Epidermal melanocyte (primary cell): ENCODE data around the gene CAMTA1.
"Not testable (repeated sequence)": the region's sequence is repeated elsewhere in the genome, so short reads cannot be mapped to it uniquely, and the experiment has no call there.

Experiments used
- DNase-seq: peaks from one replicate; pipeline ENCODE4 v3.0.0; 2011; ENCODE audit warnings: low spot score; ENCODE audit not compliant: insufficient read length

CAMTA1 gene

DNA sequence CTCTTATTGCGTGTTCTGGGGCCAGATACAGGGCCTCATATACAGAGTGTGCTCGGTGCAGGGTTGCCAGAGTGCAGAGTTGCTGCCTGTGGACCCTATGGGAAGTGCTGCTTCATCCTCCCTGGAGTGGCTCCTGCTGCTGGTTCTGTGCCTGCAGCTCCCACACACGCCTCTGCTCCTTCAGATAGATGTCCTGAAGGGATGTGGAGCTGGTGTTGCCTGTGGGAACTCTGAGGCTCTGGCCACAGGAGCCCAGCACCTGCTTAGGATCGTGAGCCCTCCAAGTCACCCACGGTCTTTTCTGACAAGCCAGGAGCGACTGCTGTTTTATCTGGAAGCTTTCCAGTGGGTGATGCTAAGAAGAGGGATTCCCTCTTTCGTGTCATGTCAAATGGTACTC, 120.5 kb downstream of the CAMTA1 start:
- DNase-seq: no peak

DNA sequence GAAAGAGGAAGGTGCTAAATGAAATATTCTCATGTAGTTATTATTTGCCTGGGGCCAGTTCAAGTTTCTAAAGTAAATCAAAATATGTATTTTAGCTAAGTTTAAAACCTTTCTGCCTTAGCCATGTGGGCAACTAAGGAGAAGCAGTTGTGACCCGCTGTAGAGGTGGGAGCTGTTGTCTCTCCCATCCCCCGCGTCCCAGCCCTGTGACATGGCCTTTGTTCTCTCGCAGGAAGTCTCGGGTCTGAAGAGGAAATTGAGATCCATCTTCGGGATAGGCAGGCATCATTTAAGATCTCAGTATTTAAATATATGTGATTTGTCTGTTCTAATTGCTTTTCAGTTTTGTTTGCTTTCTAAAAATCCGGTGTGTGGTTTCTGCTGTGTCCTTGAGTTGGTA, 121.5 kb downstream of the CAMTA1 start:
- no peak for DNase-seq

DNA sequence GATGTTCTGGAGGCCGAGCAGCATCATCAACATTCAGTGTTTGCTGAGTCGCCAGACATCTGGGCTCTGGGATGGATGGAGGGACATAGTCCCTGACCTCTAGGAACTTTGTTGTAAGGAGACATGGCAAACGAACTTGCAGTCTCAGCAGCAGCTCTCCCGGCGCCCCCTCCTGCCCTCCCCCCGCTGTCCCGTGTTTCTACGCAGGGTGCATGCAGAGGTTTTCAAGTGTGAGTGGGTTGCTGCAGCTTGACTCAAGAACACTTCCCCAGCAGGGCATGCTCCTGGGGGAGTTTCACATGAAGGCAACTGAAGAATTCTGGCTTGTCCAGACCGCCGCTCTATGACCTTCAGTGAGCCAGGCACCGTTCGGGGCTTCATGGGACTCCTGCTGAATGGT, 121.9 kb downstream of the CAMTA1 start:
- no peak for DNase-seq

DNA sequence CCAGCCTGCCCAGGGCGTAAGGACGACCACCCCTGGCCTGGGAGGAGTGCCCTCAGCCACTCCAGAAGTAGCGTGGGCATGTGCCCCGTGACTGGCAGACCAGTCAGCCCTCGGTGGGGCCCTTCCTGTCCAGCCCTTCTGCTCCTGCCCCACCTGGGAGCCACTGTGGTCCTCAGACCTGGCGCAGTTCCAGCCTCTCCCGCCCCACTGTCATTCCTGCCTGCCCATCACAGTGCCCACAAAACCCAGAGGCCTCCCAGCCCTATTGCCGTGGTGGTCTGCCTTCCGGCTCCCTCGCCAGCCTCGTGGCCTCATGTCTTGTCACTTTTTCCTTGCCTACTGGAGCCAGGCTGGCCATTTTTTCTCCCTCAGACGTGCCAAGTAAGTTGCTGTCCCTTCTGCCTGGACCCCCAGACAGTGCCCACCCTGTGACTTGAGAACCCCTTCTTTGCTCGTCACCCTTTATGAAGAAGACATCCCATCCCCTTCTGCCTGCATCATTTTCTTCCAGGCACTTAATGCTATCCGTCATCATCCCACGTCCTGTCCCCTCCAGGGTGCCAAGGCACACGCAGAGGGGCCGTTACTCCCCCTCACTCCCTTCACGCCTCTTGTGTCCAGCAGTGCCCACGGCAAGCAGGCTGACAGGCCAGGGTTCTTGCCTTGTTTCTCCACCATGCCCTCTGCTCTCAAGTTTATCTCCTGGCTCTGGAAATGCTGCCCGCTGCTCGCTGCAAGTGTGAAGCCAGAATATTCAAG, 122.6 kb downstream of the CAMTA1 start:
- DNase-seq: no peak

DNA sequence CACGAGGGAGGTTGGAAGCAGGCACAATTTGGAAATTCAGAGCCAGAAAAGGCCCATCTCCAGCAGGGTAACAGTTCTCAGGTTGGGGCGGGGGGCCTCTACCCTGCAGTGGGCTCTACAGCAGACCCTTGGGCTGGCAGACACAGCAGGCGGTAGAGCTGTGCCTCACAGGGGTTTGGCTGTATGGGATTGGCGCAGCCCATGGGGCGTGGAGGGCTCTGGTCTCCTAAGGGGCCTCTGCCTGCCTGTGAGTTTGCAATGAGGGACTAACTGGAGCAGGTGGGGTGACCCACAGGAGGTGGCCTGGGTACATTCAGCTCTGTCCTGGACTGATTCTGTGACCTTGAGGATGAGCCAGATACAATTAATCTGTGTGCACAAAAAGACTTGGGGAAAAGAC, 124.1 kb downstream of the CAMTA1 start:
- DNase-seq: no peak

DNA sequence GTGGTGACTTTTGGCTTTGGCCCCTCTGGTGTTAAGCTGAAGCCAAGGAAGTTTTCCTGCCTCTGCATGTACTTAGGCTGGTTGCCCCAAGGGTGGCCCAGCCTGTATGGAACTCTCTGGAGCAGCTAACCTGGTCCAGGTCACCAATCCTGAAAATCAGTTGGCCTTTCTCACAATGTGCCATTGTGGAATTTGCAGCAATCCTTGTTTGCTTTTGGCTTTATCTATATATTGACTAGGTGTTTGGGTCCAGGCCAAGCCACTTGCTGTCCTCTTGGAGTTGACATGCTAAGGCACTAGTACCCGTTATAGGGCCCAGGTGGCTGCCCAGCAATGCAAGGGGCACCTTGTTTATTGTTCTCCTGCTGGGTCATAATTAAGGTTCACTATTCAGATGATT, 124.6 kb downstream of the CAMTA1 start:
- no peak for DNase-seq

DNA sequence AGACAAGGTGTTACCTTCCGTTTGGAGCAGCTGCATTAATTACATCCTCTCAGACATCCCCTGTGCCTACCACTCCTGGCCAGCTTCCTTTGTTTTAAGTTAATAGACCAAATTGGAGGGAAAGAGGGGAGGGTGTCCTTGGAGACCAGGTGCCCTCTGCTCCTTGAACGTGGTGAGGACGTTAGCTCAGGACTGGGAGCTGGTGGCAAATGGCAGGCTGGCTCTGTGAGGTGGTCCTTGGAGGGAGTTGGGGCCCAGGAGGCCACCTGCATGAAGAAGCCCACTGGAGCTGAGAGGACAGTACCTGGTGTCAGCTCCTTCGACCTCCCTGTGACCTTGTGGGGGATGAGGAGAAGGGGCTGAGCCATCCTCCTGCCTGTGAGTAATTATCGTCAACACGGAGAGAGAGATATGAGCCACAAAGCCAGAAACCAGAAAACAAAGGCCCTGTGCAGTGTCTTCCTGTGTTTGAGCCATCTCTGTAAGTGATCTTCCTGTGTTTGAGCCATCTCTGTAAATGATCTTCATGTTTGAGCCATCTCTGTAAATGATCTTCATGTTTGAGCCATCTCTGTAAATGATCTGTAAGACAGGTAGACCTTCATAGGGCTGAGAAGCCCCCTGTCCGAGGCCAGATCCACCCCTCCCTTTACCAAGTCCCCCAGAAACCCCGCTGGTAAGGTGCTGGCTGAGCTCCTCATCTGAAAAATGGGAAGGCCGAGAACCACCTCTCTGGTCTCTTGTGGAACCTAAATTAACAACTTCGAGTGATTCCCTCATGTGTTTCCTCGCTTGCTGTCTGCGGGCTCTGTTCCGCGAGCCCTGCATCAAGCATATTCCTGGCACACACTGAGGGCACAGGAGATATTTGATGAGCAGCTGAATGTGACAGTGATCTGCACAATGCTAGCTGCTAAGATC, 126.0 kb downstream of the CAMTA1 start:
- DNase-seq: no peak

DNA sequence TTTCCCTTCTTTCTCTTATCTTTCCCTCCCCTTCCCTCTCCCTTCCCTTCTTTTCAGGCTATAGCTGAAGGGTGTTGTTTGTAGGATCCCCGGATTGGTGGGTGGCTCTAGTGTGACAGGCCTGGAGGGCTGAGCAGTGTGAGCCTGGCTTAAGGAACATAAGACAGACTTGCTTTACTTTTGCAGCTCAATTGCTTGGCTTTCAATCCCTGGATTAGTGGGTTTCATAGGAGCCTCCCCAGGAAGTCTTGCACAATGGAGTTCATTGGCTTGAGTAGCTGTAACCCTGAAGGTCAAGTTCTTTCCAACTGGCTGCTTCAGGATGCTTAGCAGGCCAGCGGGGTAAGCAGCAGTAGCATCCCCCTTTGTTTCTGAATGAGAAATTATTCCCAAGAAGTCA, 126.7 kb downstream of the CAMTA1 start:
- no peak for DNase-seq

DNA sequence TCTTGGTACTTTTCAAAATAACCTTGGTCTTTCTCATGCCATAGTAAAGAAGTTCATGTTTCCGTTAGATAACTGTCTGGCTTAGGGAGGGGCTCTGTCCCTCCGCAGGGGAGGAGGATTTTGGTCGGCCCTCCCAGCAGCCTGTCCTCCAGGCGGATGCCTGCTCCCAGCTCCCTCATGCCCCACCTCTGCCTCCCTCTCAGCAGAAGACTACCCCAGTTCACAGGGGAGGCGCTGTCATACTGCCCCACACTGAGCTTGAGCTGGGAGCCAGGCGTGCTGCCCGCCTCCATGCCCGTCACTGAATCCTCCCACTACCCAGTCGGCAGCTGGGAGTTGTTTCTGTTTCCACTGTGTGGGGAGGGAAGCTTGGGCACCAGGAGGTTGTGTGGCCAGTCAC, 127.3 kb downstream of the CAMTA1 start:
- DNase-seq: no peak

DNA sequence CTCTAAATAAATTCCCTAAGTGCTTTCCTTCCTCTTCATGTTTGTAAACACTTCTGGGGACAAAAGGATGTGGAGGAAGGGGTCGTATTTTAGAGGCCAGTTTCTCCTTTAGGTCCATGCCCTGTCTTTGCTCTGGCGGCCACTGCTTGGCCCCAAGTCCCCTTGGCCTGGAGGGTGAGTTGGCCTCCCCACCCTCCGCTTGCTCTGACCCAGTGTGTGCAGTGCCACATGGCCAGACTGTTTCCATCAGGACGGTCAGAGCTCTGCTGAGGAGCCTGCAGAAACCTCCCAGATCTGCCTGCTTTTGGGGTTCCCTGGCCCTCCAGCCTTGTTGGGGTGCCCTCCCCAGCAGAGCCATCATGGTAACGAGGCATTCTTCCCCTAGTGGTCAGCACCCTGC, 127.8 kb downstream of the CAMTA1 start:
- DNase-seq: no peak

DNA sequence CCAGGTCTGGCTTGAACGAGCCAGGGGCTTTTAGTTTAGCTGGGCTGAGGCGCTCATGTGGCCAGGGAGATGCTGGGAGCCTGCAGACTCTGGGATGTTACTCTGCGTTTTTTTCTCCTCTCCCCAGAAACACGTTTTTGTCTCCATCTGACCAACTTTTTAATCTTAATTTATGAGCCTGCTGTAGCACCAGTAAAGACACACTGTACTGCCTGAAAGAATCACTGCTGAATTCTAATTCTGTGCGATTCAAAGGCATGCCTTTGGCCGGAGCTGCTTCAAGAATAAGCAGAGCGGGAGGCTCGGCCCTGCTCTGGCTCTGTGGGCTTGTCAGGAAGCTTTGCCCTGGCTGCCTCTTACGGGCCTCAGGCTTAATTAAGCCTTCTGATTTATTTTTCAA, 129.5 kb downstream of the CAMTA1 start:
- DNase-seq: no peak

DNA sequence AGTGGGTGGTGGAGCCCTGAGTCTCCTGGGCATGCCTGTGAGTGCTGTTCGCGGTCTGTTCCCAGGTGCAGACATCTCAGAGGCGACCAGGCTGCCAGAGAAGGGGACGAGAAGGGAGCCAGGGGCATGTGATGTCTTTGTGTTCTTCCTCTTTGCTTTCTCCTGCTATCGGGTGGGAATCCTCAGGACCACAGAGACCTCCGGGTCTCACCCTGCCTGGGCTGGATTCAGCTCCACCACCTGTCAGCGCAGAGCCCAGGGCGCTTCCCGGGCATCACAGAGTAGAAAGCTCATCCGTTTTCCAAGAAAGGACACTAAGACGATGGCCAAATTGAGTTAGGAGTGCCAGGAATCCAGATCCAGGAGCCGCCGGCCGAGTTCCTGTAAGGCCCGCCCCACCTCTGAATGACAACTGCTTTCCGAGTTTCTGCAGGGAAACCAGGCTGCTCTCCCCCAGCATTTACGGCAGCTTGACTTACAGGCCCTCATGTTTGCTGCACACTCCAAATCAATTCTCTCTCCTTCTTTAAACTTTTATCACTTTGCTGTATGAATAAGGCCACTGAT, 130.8 kb downstream of the CAMTA1 start:
- no peak for DNase-seq

DNA sequence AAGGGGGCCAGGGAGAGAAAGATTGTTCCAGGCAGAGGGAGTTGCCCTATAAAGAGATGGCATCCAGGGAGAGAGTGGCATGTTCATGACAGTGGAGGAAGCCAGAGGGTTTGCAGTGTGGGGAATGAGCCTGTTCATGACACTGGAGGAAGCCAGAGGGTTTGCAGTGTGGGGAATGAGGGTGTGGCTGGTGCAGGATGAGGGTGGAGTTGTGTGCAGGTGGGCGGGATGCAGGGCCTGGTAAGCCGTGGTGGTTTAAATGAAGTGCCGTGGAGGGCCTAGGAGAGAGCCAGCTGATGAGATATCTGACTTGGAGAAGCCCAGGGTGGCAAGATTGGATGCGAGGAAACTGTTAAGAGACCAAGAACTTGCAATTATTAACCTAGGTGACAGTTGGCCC, 131.8 kb downstream of the CAMTA1 start:
- no peak for DNase-seq

DNA sequence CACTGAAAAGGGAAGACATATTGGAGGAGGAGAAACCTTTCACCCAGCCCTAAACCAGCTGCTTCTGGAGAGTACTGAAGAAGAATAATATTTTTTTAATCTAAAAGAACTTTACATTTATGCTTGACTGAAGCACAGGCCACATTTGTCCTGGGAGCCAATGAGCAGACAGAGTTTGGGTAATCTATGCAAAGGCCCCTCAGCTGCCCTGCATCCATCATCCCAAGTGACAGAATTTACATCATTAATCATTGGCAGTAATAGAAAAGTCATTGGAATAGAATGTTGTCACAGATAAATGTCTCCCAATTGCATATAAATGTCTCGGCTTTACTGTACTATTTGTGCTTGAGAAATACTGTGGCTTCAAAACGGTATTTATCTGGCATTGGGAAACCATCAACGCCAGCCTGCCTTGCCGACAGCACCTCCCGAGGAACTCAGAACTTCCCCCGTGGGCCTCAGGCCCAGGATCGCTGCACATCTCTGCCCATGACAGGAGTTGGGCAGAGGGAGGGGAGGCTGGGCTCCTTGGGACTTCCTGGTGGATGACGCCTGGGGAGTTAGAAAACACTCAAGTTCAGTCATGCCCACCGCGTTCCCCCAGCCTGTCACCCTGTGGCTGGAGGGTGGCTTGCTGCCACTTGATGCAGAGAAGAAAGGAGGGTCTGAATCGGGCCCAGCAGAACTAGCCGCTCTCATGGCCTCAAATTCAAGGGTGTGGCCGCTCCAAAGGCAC, 133.1 kb downstream of the CAMTA1 start:
- DNase-seq: no peak

DNA sequence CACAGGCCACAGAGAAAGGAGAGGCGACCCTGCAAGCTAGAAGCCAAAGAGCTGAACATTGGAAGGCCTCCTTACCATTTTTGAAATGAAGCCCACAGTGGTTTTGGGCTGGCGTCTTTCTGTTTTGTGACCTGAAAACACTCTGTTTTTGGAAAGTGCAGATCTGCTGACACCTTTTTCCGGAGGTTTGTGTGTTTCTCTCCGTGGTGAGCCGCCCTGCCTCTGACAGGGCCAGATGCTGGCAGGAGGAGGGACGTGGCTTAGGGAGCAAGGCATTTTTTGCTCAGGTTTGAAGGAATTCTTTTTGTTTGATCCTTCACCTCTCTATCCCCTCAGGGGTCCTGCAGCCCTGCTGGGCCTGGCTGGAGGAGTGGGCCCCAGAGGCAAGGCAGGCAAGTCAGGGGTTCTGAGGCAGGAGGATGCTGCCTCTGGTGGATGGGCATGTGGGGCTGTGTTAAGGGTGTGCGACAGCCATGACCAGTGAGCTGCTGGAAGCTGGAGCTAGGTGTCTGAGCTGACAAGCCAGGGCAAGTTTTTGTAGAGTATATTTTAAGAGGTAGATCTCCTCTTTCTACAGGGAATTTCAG, 133.8 kb downstream of the CAMTA1 start:
- DNase-seq: no peak

DNA sequence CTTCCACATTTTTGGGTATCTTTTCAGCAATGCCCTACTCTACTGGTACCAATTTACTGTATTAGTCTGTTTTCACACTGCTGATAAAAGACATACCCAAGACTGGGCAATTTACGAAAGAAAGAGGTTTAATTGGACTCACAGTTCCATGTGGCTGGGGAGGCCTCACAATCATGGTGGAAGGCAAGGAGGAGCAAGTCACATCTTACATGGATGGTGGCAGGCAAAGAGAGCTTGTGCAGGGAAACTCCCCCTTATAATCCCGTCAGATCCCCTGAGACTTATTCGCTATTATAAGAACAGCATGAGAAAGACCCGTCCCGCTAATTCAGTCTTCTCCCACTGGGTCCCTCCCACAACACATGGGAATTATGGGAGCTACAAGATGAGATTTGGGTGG, 136.3 kb downstream of the CAMTA1 start:
- not testable (repeated sequence) for DNase-seq

DNA sequence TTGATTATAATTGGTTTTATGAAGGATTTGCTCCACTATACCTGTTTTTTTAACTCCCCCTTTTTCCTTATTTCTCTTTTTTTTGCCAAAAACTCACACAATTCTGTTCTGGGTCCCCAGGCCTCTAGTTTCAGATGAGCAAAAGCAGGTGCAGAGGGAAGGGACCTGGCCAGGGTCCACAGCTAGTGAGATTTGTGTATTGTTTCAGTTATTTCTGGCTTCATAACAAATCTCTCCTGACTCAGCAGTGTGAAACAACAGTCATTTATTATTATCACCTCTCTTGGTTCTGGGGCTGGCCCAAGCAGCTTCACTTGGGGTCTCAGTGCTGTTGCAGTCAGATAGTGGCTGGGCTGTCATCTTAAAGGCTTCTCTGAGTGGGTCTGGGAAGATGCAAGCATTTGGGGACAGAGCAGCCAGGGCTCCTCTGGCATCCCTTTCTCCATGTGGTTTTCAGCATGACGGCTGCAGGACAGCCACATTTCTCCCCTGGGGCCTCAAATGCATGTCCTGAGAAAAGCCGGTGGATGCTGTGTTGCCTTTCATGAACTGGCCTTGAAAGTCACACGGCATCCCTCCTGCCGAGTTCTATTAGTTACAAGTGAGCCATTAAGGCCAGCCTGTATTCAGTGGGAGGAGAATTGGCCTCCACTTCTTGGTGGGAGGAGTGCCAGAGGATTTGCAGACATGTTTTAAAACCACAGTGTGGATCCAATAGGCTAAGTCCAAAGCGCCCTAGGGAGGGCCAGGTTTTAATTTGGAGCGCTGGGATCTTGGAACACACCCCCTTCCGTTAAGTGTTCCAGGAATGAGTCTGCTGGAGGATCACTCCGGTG, 137.1 kb downstream of the CAMTA1 start:
- peak; percentile 56 for DNase-seq

DNA sequence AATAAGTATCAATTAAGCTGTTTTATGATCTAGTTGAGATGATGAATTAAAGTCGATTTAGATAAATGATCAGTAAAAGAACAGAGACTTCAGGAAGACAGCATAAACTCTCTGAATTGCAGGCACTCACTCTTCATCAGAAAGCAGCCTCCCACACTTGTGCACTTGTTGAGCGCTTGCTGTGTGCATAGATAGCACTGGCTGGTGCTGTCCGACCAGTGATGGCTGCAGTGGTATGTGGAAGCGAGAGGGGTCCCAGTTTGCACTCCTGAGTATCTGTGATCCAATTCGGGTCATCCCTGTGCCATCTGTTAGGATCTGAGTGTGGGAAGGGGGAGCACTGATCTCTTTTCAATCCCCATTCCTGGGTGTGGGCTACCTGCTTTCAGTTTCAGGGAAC, 137.8 kb downstream of the CAMTA1 start:
- no peak for DNase-seq

DNA sequence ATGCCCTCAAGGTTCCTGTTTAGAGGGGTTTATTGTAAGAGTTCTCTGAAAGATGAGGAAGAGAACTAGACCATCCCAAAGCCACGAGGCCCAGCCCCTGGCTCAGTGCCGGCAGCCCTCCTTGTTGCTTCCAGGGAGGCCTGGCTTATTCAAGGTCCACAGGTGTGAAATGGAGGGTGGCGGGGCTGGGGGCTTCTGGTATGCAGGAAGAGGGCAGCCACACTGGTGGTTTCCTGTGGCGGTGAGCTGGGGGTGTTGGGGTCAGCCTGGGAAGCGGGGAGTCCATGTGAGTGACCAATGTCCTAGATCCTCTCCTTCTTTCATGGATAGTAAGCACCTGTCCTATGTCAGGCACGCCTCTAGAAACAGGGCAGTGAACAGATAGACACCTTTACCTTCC, 138.2 kb downstream of the CAMTA1 start:
- DNase-seq: no peak
